ENCODE results near the gene TMEM128.
"Not testable (repeated sequence)": the region's sequence is repeated elsewhere in the genome, so short reads cannot be mapped to it uniquely, and the experiment has no call there.

The TMEM128 gene

DNA sequence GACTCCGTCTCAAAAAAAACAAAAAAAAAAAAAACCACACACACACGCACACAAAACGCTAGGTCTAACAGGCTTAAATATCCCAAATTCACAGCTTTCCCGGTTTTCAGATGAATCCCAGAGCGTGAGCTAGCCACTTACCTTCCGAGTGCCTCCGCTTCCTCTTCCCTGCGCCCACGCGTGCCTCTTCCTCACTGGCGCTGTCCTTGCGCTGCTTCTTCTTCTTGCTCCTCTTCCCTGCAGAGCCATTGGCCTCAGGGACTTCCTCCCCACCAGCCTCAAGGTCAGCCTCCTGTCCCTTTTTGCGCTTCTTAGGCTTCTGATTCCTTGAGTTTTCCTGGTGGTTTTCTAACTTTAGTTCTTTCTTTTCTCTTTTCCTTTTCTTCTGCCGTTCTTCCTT is 26.2 kb upstream of the TMEM128 start:
- Histone ChIP-seq H3K27ac (ENCODE audit: low read depth, low read length, severe bottlenecking) (no peak overlapping the region), H3K4me1 (ENCODE audit: control insufficient read depth, insufficient read depth, low read length, poor library complexity, severe bottlenecking) (no peaks in the 10 kb centered on the region), H3K4me3 (ENCODE audit: extremely low read depth, insufficient read depth, low read length, poor library complexity, severe bottlenecking) (no peak overlapping the region), H3K9me3 (ENCODE audit: control insufficient read depth, low read length) (no peaks in the 10 kb centered on the region), H3K36me3 (ENCODE audit: control insufficient read depth, insufficient read depth, low read length) (peaks cover 89% of the 10 kb centered on the region)
- WGBS, 2 experiments (ENCODE audit: insufficient coverage in 2 of 2) = 95 to 96% methylated on average over 12 to 13 of the region's 14 CpGs

GRCh38 chr4:4271912-4272311 is 23.9 kb upstream of the TMEM128 start:
- Histone ChIP-seq H3K4me3 (ENCODE audit: extremely low read depth, insufficient read depth, low read length, poor library complexity, severe bottlenecking) (no peak overlapping the region), H3K27ac (ENCODE audit: low read depth, low read length, severe bottlenecking) (no peak overlapping the region), H3K9me3 (ENCODE audit: control insufficient read depth, low read length) (no peaks in the 10 kb centered on the region), H3K4me1 (ENCODE audit: control insufficient read depth, insufficient read depth, low read length, poor library complexity, severe bottlenecking) (no peaks in the 10 kb centered on the region), H3K36me3 (ENCODE audit: control insufficient read depth, insufficient read depth, low read length) (peaks cover 89% of the 10 kb centered on the region)
- WGBS, 2 experiments (ENCODE audit: insufficient coverage in 2 of 2) = 91 to 95% methylated on average over 6 to 10 of the region's 10 CpGs

GRCh38 chr4:4270529-4270928 is 22.5 kb upstream of the TMEM128 start:
- H3K4me3 ChIP-seq (ENCODE audit: extremely low read depth, insufficient read depth, low read length, poor library complexity, severe bottlenecking) = no peak overlapping the region
- H3K9me3 ChIP-seq (ENCODE audit: control insufficient read depth, low read length) = no peaks in the 10 kb centered on the region
- H3K4me1 ChIP-seq (ENCODE audit: control insufficient read depth, insufficient read depth, low read length, poor library complexity, severe bottlenecking) = no peaks in the 10 kb centered on the region
- 57% methylated on average over 2 of the region's 4 CpGs; no CpG with 5 or more reads in 1 of the 2 experiments for WGBS, 2 experiments (ENCODE audit: insufficient coverage in 2 of 2)
- peaks cover 84% of the 10 kb centered on the region for H3K36me3 ChIP-seq (ENCODE audit: control insufficient read depth, insufficient read depth, low read length)
- no peak overlapping the region for H3K27ac ChIP-seq (ENCODE audit: low read depth, low read length, severe bottlenecking)

DNA sequence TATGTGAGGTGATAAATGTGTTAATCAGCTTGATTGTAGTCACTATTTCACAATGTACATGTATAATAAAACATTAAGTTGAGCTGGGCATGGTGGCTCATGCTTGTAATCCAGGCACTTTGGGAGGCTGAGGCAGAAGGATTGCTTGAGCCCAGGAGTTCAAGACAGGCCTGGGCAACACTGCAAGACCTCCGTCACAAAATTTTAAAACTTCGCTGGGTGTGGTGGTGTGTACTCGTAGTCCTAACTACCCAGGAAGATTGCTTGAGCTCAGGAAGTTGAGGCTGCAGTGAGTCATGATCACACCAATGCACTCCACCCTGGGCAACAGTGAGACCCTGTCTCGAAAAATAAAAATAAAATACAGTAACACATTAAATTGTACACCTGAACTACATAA is 21.8 kb upstream of the TMEM128 start:
- Histone ChIP-seq H3K9me3 (ENCODE audit: control insufficient read depth, low read length) (no peaks in the 10 kb centered on the region), H3K36me3 (ENCODE audit: control insufficient read depth, insufficient read depth, low read length) (peaks cover 77% of the 10 kb centered on the region), H3K27ac (ENCODE audit: low read depth, low read length, severe bottlenecking) (peak overlapping the region; percentile 36), H3K4me1 (ENCODE audit: control insufficient read depth, insufficient read depth, low read length, poor library complexity, severe bottlenecking) (no peaks in the 10 kb centered on the region), H3K4me3 (ENCODE audit: extremely low read depth, insufficient read depth, low read length, poor library complexity, severe bottlenecking) (no peak overlapping the region)
- WGBS, 2 experiments (ENCODE audit: insufficient coverage in 2 of 2) = 80 to 100% methylated on average over 1 to 2 of the region's 4 CpGs

GRCh38 chr4:4269331-4269731 is 21.3 kb upstream of the TMEM128 start:
- no peaks in the 10 kb centered on the region for H3K9me3 ChIP-seq (ENCODE audit: control insufficient read depth, low read length)
- WGBS, 2 experiments (ENCODE audit: insufficient coverage in 2 of 2) = 93 to 94% methylated on average over 5 to 6 of the region's 11 CpGs
- H3K4me3 ChIP-seq (ENCODE audit: extremely low read depth, insufficient read depth, low read length, poor library complexity, severe bottlenecking) = no peak overlapping the region
- H3K36me3 ChIP-seq (ENCODE audit: control insufficient read depth, insufficient read depth, low read length) = peaks cover 72% of the 10 kb centered on the region
- H3K4me1 ChIP-seq (ENCODE audit: control insufficient read depth, insufficient read depth, low read length, poor library complexity, severe bottlenecking) = no peaks in the 10 kb centered on the region
- H3K27ac ChIP-seq (ENCODE audit: low read depth, low read length, severe bottlenecking) = no peak overlapping the region

DNA sequence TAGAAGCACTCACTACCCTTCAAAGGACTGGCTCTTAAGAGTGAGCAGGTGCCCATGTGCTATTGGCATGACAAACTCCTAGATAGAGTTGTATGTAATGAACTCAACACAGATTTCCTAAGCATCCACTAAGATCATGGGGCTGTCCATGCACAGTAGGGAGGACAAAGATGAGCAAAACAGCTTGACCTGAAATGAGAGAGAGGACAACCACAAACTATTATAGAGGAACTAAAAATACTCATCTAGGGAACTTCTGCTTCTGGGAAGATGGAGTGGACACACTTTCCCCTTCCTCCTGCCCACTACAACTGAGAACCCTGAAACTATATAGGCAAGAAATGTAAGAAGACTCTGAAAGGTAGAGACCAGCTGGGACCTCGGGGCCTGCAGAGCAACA is 20.8 kb upstream of the TMEM128 start:
- Histone ChIP-seq H3K4me1 (ENCODE audit: control insufficient read depth, insufficient read depth, low read length, poor library complexity, severe bottlenecking) (no peaks in the 10 kb centered on the region), H3K9me3 (ENCODE audit: control insufficient read depth, low read length) (no peaks in the 10 kb centered on the region), H3K36me3 (ENCODE audit: control insufficient read depth, insufficient read depth, low read length) (peaks cover 68% of the 10 kb centered on the region), H3K4me3 (ENCODE audit: extremely low read depth, insufficient read depth, low read length, poor library complexity, severe bottlenecking) (no peak overlapping the region), H3K27ac (ENCODE audit: low read depth, low read length, severe bottlenecking) (no peak overlapping the region)
- no CpG with 5 or more reads among the region's 1 CpG for WGBS, 2 experiments (ENCODE audit: insufficient coverage in 2 of 2)

DNA sequence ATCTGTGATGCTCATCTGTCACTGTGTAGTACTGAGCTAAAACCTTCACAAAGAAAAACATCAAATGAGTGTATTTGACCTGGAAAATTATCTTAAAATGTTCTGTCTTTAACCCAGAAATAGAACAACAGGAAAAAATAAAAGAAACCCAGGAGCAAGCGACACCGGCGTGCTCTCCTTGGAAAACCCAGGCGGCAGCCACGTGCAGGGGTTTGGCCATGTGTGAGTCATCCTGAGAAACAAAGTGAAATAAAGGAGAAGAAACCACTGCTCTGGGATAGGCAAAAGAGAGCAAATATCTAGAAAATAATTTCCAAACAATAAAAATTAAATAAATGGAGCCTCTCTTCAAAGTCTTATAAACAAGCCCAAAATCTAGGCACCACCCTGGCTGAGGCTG is 20.0 kb upstream of the TMEM128 start:
- Histone ChIP-seq H3K4me1 (ENCODE audit: control insufficient read depth, insufficient read depth, low read length, poor library complexity, severe bottlenecking) (no peaks in the 10 kb centered on the region), H3K27ac (ENCODE audit: low read depth, low read length, severe bottlenecking) (no peak overlapping the region), H3K36me3 (ENCODE audit: control insufficient read depth, insufficient read depth, low read length) (peaks cover 61% of the 10 kb centered on the region), H3K4me3 (ENCODE audit: extremely low read depth, insufficient read depth, low read length, poor library complexity, severe bottlenecking) (no peak overlapping the region), H3K9me3 (ENCODE audit: control insufficient read depth, low read length) (no peaks in the 10 kb centered on the region)
- 87 to 100% methylated on average over 3 to 5 of the region's 5 CpGs for WGBS, 2 experiments (ENCODE audit: insufficient coverage in 2 of 2)

DNA sequence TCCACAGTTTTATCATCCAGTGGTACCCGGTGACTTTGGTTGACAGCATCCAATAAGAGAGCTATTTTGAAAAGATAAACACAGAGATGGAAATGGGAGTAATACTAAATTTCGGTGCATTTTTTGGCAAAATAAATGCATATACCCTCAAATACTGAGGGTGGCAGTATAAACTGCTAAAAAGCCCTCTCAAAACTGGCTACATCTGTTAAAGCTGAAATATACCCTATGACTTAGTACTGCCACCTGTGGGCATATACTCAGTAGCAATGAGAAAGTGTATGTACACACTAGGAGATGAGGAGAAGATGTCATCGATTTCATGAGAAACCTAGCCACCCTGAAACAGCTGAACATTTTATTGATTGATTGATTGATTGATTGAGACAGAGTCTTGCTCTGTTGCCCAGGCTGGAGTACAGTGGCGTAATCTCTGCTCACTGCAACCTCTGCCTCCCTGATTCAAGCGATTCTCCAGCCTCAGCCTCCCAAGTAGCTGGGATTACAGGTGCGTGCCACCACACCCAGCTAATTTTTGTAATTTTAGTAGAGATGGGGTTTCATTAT is 12.2 kb upstream of the TMEM128 start:
- no peaks in the 10 kb centered on the region for H3K4me1 ChIP-seq (ENCODE audit: control insufficient read depth, insufficient read depth, low read length, poor library complexity, severe bottlenecking)
- WGBS, 2 experiments (ENCODE audit: insufficient coverage in 2 of 2) = 83% methylated on average over 1 of the region's 6 CpGs; no CpG with 5 or more reads in 1 of the 2 experiments

GRCh38 chr4:4259484-4260100 is 11.6 kb upstream of the TMEM128 start:
- no peak overlapping the region for H3K27ac ChIP-seq (ENCODE audit: low read depth, low read length, severe bottlenecking)
- WGBS, 2 experiments (ENCODE audit: insufficient coverage in 2 of 2) = 87 to 89% methylated on average over 3 to 4 of the region's 9 CpGs
- no peaks in the 10 kb centered on the region for H3K36me3 ChIP-seq (ENCODE audit: control insufficient read depth, insufficient read depth, low read length)
- H3K4me3 ChIP-seq (ENCODE audit: extremely low read depth, insufficient read depth, low read length, poor library complexity, severe bottlenecking) = no peak overlapping the region
- H3K4me1 ChIP-seq (ENCODE audit: control insufficient read depth, insufficient read depth, low read length, poor library complexity, severe bottlenecking) = no peaks in the 10 kb centered on the region
- H3K9me3 ChIP-seq (ENCODE audit: control insufficient read depth, low read length) = no peaks in the 10 kb centered on the region

More for the DNA sequence above, 12.2 kb upstream of the TMEM128 start:
- no peaks in the 10 kb centered on the region for H3K9me3 ChIP-seq (ENCODE audit: control insufficient read depth, low read length)
- H3K4me3 ChIP-seq (ENCODE audit: extremely low read depth, insufficient read depth, low read length, poor library complexity, severe bottlenecking) = no peak overlapping the region
- no peak overlapping the region for H3K27ac ChIP-seq (ENCODE audit: low read depth, low read length, severe bottlenecking)
- no peaks in the 10 kb centered on the region for H3K36me3 ChIP-seq (ENCODE audit: control insufficient read depth, insufficient read depth, low read length)

- H3K9me3 ChIP-seq (ENCODE audit: control insufficient read depth, low read length) = not testable (repeated sequence)
These were observed 9.7 kb upstream of the TMEM128 start for GRCh38 chr4:4257705-4258104.

GRCh38 chr4:4256799-4257198 is 8.8 kb upstream of the TMEM128 start:
- H3K4me3 ChIP-seq (ENCODE audit: extremely low read depth, insufficient read depth, low read length, poor library complexity, severe bottlenecking) = no peak overlapping the region
- H3K4me1 ChIP-seq (ENCODE audit: control insufficient read depth, insufficient read depth, low read length, poor library complexity, severe bottlenecking) = no peaks in the 10 kb centered on the region
- H3K9me3 ChIP-seq (ENCODE audit: control insufficient read depth, low read length) = no peaks in the 10 kb centered on the region
- no peak overlapping the region for H3K27ac ChIP-seq (ENCODE audit: low read depth, low read length, severe bottlenecking)
- WGBS, 2 experiments (ENCODE audit: insufficient coverage in 2 of 2) = 75 to 78% methylated on average over 9 to 10 of the region's 10 CpGs
- no peaks in the 10 kb centered on the region for H3K36me3 ChIP-seq (ENCODE audit: control insufficient read depth, insufficient read depth, low read length)

More at GRCh38 chr4:4257705-4258104, 9.7 kb upstream of the TMEM128 start:
- H3K4me3 ChIP-seq (ENCODE audit: extremely low read depth, insufficient read depth, low read length, poor library complexity, severe bottlenecking); H3K27ac ChIP-seq (ENCODE audit: low read depth, low read length, severe bottlenecking); H3K4me1 ChIP-seq (ENCODE audit: control insufficient read depth, insufficient read depth, low read length, poor library complexity, severe bottlenecking); H3K36me3 ChIP-seq (ENCODE audit: control insufficient read depth, insufficient read depth, low read length): not testable (repeated sequence)
- WGBS, 2 experiments (ENCODE audit: insufficient coverage in 2 of 2) = 100% methylated on average over 1 of the region's 3 CpGs; no CpG with 5 or more reads in 1 of the 2 experiments

Measured in mesodermal cell (in vitro differentiated cells).